Embryonic facial prominence (tissue), 1 donor: ENCODE results near the gene CEP128.
"Not testable (repeated sequence)": the region's sequence is repeated elsewhere in the genome, so short reads cannot be mapped to it uniquely, and the experiment has no call there.

Source experiments
- DNase-seq: peaks from one replicate; pipeline ENCODE4 v3.0.0-alpha.2; 2016; ENCODE audit errors: extremely low spot score

CEP128 gene

GRCh38 chr14:80953211-80953610 lies 11.7 kb upstream of the CEP128 start:
- not testable (repeated sequence) for DNase-seq

- DNase-seq: no peak
Measured at GRCh38 chr14:80951491-80951890, 10.0 kb upstream of the CEP128 start.

- no peak for DNase-seq
Measured at GRCh38 chr14:80948291-80948690, 6.8 kb upstream of the CEP128 start.

- no peak for DNase-seq
Measured at GRCh38 chr14:80946797-80947196, 5.3 kb upstream of the CEP128 start.

GRCh38 chr14:80946187-80946586 lies 4.6 kb upstream of the CEP128 start:
- DNase-seq: no peak

- DNase-seq: no peak
Measured at GRCh38 chr14:80944861-80945617, 3.5 kb upstream of the CEP128 start.

GRCh38 chr14:80942191-80942600 lies 658 bp upstream of the CEP128 start:
- no peak for DNase-seq

GRCh38 chr14:80940146-80940545 lies 1.4 kb downstream of the CEP128 start:
- DNase-seq: no peak

- DNase-seq: no peak
Measured at GRCh38 chr14:80933686-80934085, 7.9 kb downstream of the CEP128 start.

- no peak for DNase-seq
Measured at GRCh38 chr14:80933282-80933681, 8.3 kb downstream of the CEP128 start.

GRCh38 chr14:80930836-80931389 lies 10.6 kb downstream of the CEP128 start:
- no peak for DNase-seq

- DNase-seq: no peak
Measured at GRCh38 chr14:80930095-80930494, 11.4 kb downstream of the CEP128 start.

- DNase-seq: no peak
Measured at GRCh38 chr14:80927083-80927989, 14.2 kb downstream of the CEP128 start.

- DNase-seq: no peak
Measured at GRCh38 chr14:80926397-80927082, 15.0 kb downstream of the CEP128 start.

GRCh38 chr14:80924365-80925103 lies 17.0 kb downstream of the CEP128 start:
- no peak for DNase-seq

- DNase-seq: no peak
Measured at GRCh38 chr14:80923368-80923767, 18.2 kb downstream of the CEP128 start.

- no peak for DNase-seq
Measured at GRCh38 chr14:80919622-80920021, 21.9 kb downstream of the CEP128 start.

- DNase-seq: not testable (repeated sequence)
Measured at GRCh38 chr14:80912013-80912412, 29.5 kb downstream of the CEP128 start.

- DNase-seq: no peak
Measured at GRCh38 chr14:80906946-80907345, 34.6 kb downstream of the CEP128 start.

GRCh38 chr14:80906336-80906735 lies 35.2 kb downstream of the CEP128 start:
- no peak for DNase-seq

GRCh38 chr14:80902608-80903007 lies 38.9 kb downstream of the CEP128 start:
- DNase-seq: no peak
